Liver (tissue), 9 donors: ENCODE data around the gene LRRC49. TPM values are rescaled to one million over a fixed set of nuclear protein-coding genes. Genes with fewer than 3 reads are reported as not detected.

Experiments
- DNase-seq: peaks from one replicate; pipeline ENCODE4 v3.0.0-alpha.2; 2017; ENCODE audit warnings: low spot score
- H3K27ac ChIP-seq, 2 donors: one replicate each; pipeline ENCODE4 v1.7.0; 2013; ENCODE audit warnings: inconsistent platforms in 2 of 2, low read length in 2 of 2, control low read depth in 1 of 2, low read depth in 1 of 2, mild to moderate bottlenecking in 1 of 2
- H3K27me3 ChIP-seq, 4 donors: one replicate each; pipeline versions ENCODE4 v1.6.1 to v1.7.0; 2013; ENCODE audit warnings: low read length in 3 of 4, inconsistent platforms in 1 of 4, mild to moderate bottlenecking in 1 of 4, moderate library complexity in 1 of 4; ENCODE audit not compliant: control insufficient read depth in 4 of 4, insufficient read depth in 4 of 4
- H3K36me3 ChIP-seq, 4 donors: one replicate each; pipeline versions ENCODE4 v1.6.1 to v1.7.0; 2013; ENCODE audit warnings: low read length in 3 of 4, mild to moderate bottlenecking in 3 of 4, low read depth in 1 of 4, moderate library complexity in 1 of 4; ENCODE audit not compliant: control insufficient read depth in 4 of 4, insufficient read depth in 3 of 4
- H3K4me1 ChIP-seq, 4 donors: one replicate each; pipeline versions ENCODE4 v1.6.1 to v1.7.0; 2013; ENCODE audit warnings: low read length in 3 of 4, mild to moderate bottlenecking in 3 of 4, moderate library complexity in 1 of 4; ENCODE audit not compliant: control insufficient read depth in 4 of 4, insufficient read depth in 4 of 4
- H3K4me3 ChIP-seq, 3 donors: one replicate each; pipeline versions ENCODE4 v1.6.1 to v1.7.0; 2013; ENCODE audit warnings: low read length in 3 of 3, control low read depth in 1 of 3, low read depth in 1 of 3, mild to moderate bottlenecking in 1 of 3
- H3K9ac ChIP-seq, 2 donors: one replicate each; pipeline ENCODE4 v1.7.0; 2013; ENCODE audit warnings: low read length in 2 of 2, mild to moderate bottlenecking in 2 of 2, moderate library complexity in 2 of 2, control low read depth in 1 of 2, low read depth in 1 of 2
- H3K9me3 ChIP-seq, 4 donors: one replicate each; pipeline versions ENCODE4 v1.6.1 to v1.7.0; 2013; ENCODE audit warnings: low read length in 3 of 4; ENCODE audit not compliant: control insufficient read depth in 4 of 4
- EGR1 ChIP-seq, 2 donors: IDR thresholded peaks; 2 replicates each; pipeline ENCODE4 v1.6.1; 2016 to 2018; ENCODE audit warnings: antibody characterized with exemption in 2 of 2, low read depth in 2 of 2
- FOXA2 ChIP-seq: IDR thresholded peaks from 2 replicates; pipeline ENCODE4 v1.6.1; 2016; ENCODE audit warnings: antibody characterized with exemption
- GABPA ChIP-seq, 2 donors: IDR thresholded peaks in 1 of 2; conservative IDR thresholded peaks in 1 of 2; 2 replicates each; pipeline ENCODE4 v1.6.1; 2016; ENCODE audit warnings: antibody characterized with exemption in 2 of 2, mild to moderate bottlenecking in 1 of 2, moderate library complexity in 1 of 2
- HNF4A ChIP-seq, 2 donors: conservative IDR thresholded peaks; 2 replicates each; pipeline ENCODE4 v1.6.1; 2016; ENCODE audit warnings: antibody characterized with exemption in 2 of 2, mild to moderate bottlenecking in 2 of 2
- HNF4G ChIP-seq: IDR thresholded peaks from 2 replicates; pipeline ENCODE4 v1.6.1; 2016; ENCODE audit warnings: antibody characterized with exemption
- JUND ChIP-seq, 2 donors: IDR thresholded peaks; 2 replicates each; pipeline ENCODE4 v1.6.1; 2016; ENCODE audit warnings: antibody characterized with exemption in 2 of 2
- RAD21 ChIP-seq, 2 donors: IDR thresholded peaks; 2 replicates each; pipeline ENCODE4 v1.6.1; 2016; ENCODE audit warnings: antibody characterized with exemption in 2 of 2, mild to moderate bottlenecking in 2 of 2
- RXRA ChIP-seq, 2 donors: IDR thresholded peaks; 2 replicates each; pipeline ENCODE4 v1.6.1; 2017 to 2018; ENCODE audit warnings: antibody characterized with exemption in 2 of 2, mild to moderate bottlenecking in 1 of 2
- SP1 ChIP-seq: IDR thresholded peaks from 2 replicates; pipeline ENCODE4 v1.6.1; 2018; ENCODE audit warnings: antibody characterized with exemption, mild to moderate bottlenecking
- TAF1 ChIP-seq: conservative IDR thresholded peaks from 2 replicates; pipeline ENCODE4 v1.6.1; 2016; ENCODE audit warnings: antibody characterized with exemption, mild to moderate bottlenecking
- YY1 ChIP-seq: IDR thresholded peaks from 2 replicates; pipeline ENCODE4 v1.6.1; 2016; ENCODE audit warnings: antibody characterized with exemption, mild to moderate bottlenecking
- WGBS: extraction: QIAGEN DNeasy Blood & Tissue Kit; methylation state at CpG from one replicate; pipeline ENCODE4 v1.1.7; 2013; 5-methylcytosine and 5-hydroxymethylcytosine counted together
- polyA plus RNA-seq, 2 donors: library from polyadenylated mRNA; stranded (reverse) in 1 of 2; unstranded in 1 of 2; fragments of 200-250 nt in 1 of 2; fragments of >200 nt in 1 of 2; fragmentation: Nextera tagmentation in 1 of 2; extraction: Ambion mirVana in 1 of 2; gene quantifications; one replicate each; pipeline versions ENCODE4 v1.2.1 to v1.2.3, GENCODE V29; 2013 to 2015
- total RNA-seq, 2 donors: library from RNA; depleted of rRNA; stranded (reverse); fragments of >200 nt; gene quantifications; one replicate each; pipeline ENCODE4 v1.2.3, GENCODE V29; 2014
- TF ChIP-seq, protein P1 (sequence below): fragments of 150-350 bp; IDR thresholded peaks from 2 replicates; pipeline ENCODE4 v1.5.1; 2017; ENCODE audit warnings: improper control_type of control experiment, low read depth, low read length; ENCODE audit not compliant: missing input control
- TF ChIP-seq, protein P2 (sequence below): IDR thresholded peaks from 2 replicates; pipeline ENCODE4 v1.6.1; 2016; ENCODE audit warnings: antibody characterized with exemption
- TF ChIP-seq, protein P3 (sequence below): IDR thresholded peaks from 2 replicates; pipeline ENCODE4 v1.6.1; 2016; ENCODE audit warnings: antibody characterized with exemption, mild to moderate bottlenecking
- TF ChIP-seq, protein P4 (sequence below): IDR thresholded peaks from 2 replicates; pipeline ENCODE4 v1.6.1; 2016; ENCODE audit warnings: antibody characterized with exemption
- TF ChIP-seq, protein P5 (sequence below): IDR thresholded peaks from 2 replicates; pipeline ENCODE4 v1.6.1; 2016; ENCODE audit warnings: antibody characterized with exemption
- donor health status: healthy.
- donor health status: healthy.
- donor health status: healthy.
- donor health status: healthy.
- donor health status: healthy.

The LRRC49 gene
- total and polyA plus RNA-seq, 4 donors: 0.20 to 1.1 (median 0.31) TPM

DNA sequence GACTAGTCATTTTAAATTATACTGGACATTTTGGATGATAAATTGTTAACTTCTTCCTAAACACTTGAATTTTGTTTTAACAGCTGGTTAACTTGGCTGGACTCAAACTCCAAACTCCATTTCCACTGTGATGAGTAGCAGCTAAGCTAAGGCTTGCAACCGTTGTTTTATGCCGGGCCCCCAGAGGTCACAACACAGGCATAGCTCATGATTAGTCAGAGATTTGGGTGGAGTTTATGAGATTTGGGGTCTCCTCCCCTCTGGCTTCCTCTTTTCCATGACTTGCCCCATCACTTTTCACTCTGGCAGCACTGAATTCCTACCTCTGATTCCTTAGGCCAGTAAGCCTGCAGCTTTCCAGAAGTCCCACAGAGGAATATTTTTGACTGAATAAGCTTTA, 13.2 kb upstream of the LRRC49 start:
- TF ChIP-seq HNF4G (no peak), SP1 (no peak), EGR1 (IDR thresholded peaks at IDR 0.05; ENCODE audit: low read depth in 2 of 2) (no peak), FOXA2 (no peak), RXRA (IDR thresholded peaks at IDR 0.05) (no peak), TAF1 (no peak), HNF4A (conservative IDR thresholded peaks at IDR 0.05) (no peak), RAD21 (IDR thresholded peaks at IDR 0.05) (no peak), YY1 (no peak)
- TF ChIP-seq, protein P1, sequence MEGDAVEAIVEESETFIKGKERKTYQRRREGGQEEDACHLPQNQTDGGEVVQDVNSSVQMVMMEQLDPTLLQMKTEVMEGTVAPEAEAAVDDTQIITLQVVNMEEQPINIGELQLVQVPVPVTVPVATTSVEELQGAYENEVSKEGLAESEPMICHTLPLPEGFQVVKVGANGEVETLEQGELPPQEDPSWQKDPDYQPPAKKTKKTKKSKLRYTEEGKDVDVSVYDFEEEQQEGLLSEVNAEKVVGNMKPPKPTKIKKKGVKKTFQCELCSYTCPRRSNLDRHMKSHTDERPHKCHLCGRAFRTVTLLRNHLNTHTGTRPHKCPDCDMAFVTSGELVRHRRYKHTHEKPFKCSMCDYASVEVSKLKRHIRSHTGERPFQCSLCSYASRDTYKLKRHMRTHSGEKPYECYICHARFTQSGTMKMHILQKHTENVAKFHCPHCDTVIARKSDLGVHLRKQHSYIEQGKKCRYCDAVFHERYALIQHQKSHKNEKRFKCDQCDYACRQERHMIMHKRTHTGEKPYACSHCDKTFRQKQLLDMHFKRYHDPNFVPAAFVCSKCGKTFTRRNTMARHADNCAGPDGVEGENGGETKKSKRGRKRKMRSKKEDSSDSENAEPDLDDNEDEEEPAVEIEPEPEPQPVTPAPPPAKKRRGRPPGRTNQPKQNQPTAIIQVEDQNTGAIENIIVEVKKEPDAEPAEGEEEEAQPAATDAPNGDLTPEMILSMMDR: no peak
- TF ChIP-seq, protein P2, sequence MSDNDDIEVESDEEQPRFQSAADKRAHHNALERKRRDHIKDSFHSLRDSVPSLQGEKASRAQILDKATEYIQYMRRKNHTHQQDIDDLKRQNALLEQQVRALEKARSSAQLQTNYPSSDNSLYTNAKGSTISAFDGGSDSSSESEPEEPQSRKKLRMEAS: no peak
- no peak for DNase-seq
- 57% methylated on average over 2 of the region's 2 CpGs for WGBS

DNA sequence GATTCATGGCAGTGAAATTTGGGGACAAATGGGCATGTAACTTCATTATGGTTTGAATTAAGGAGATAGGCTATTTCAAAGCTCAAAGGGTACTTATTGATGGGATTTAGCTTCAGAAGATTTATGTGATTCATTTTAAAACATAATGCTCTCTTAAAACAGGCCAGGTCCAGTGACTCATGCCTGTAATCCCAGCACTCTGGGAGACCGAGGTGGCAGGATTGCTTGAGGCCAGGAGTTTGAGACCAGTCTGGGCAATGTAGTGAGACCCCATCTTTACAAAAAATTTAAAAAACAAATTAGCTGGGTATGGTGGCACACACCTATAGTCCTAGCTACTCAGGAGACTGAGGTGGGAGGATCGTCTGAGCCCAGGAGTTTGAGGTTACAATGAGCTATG, 11.8 kb upstream of the LRRC49 start:
- H3K27ac ChIP-seq: no peak overlapping the region
- H3K36me3 ChIP-seq: no peaks in the 10 kb centered on the region
- no peak for DNase-seq
- no peak overlapping the region for H3K4me3 ChIP-seq
- no peaks in the 10 kb centered on the region for H3K27me3 ChIP-seq
- no peaks in the 10 kb centered on the region for H3K9me3 ChIP-seq
- WGBS: 93% methylated on average over 2 of the region's 2 CpGs
- H3K9ac ChIP-seq: no peak overlapping the region
- peaks cover 2 to 15% (median 14%) of the 10 kb centered on the region in 4 donors for H3K4me1 ChIP-seq
- TF ChIP-seq SP1 (no peak), YY1 (no peak), TAF1 (no peak), EGR1 (IDR thresholded peaks at IDR 0.05; ENCODE audit: low read depth in 2 of 2) (no peak), RAD21 (IDR thresholded peaks at IDR 0.05) (no peak), GABPA (IDR thresholded peaks at IDR 0.05 in 1 of 2, conservative IDR thresholded peaks at IDR 0.05 in 1 of 2) (no peak), HNF4A (conservative IDR thresholded peaks at IDR 0.05) (no peak), JUND (IDR thresholded peaks at IDR 0.05) (no peak)
- TF ChIP-seq, protein P3, sequence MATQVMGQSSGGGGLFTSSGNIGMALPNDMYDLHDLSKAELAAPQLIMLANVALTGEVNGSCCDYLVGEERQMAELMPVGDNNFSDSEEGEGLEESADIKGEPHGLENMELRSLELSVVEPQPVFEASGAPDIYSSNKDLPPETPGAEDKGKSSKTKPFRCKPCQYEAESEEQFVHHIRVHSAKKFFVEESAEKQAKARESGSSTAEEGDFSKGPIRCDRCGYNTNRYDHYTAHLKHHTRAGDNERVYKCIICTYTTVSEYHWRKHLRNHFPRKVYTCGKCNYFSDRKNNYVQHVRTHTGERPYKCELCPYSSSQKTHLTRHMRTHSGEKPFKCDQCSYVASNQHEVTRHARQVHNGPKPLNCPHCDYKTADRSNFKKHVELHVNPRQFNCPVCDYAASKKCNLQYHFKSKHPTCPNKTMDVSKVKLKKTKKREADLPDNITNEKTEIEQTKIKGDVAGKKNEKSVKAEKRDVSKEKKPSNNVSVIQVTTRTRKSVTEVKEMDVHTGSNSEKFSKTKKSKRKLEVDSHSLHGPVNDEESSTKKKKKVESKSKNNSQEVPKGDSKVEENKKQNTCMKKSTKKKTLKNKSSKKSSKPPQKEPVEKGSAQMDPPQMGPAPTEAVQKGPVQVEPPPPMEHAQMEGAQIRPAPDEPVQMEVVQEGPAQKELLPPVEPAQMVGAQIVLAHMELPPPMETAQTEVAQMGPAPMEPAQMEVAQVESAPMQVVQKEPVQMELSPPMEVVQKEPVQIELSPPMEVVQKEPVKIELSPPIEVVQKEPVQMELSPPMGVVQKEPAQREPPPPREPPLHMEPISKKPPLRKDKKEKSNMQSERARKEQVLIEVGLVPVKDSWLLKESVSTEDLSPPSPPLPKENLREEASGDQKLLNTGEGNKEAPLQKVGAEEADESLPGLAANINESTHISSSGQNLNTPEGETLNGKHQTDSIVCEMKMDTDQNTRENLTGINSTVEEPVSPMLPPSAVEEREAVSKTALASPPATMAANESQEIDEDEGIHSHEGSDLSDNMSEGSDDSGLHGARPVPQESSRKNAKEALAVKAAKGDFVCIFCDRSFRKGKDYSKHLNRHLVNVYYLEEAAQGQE: no peak
- TF ChIP-seq, protein P2: no peak
- TF ChIP-seq, protein P4, sequence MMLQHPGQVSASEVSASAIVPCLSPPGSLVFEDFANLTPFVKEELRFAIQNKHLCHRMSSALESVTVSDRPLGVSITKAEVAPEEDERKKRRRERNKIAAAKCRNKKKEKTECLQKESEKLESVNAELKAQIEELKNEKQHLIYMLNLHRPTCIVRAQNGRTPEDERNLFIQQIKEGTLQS: no peak
- TF ChIP-seq, protein P5, sequence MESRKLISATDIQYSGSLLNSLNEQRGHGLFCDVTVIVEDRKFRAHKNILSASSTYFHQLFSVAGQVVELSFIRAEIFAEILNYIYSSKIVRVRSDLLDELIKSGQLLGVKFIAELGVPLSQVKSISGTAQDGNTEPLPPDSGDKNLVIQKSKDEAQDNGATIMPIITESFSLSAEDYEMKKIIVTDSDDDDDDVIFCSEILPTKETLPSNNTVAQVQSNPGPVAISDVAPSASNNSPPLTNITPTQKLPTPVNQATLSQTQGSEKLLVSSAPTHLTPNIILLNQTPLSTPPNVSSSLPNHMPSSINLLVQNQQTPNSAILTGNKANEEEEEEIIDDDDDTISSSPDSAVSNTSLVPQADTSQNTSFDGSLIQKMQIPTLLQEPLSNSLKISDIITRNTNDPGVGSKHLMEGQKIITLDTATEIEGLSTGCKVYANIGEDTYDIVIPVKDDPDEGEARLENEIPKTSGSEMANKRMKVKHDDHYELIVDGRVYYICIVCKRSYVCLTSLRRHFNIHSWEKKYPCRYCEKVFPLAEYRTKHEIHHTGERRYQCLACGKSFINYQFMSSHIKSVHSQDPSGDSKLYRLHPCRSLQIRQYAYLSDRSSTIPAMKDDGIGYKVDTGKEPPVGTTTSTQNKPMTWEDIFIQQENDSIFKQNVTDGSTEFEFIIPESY: no peak

More for the DNA sequence above, 13.2 kb upstream of the LRRC49 start:
- Histone ChIP-seq H3K4me3 (no peak overlapping the region), H3K9ac (no peak overlapping the region), H3K27ac (no peak overlapping the region), H3K4me1 (peaks cover 2 to 27% (median 23%) of the 10 kb centered on the region in 4 donors), H3K9me3 (no peaks in the 10 kb centered on the region), H3K27me3 (no peaks in the 10 kb centered on the region), H3K36me3 (no peaks in the 10 kb centered on the region)
